HG03469 (cell line): Measurements from ENCODE around the gene NT5DC4.
"Not testable (repeated sequence)": the region's sequence is repeated elsewhere in the genome, so short reads cannot be mapped to it uniquely, and the experiment has no call there.

Source experiments
- ATAC-seq: cut with Tn5 transposase; IDR thresholded peaks from one replicate; pipeline ENCODE4 v1.9.1; 2021; ENCODE audit warnings: mild to moderate bottlenecking, moderate library complexity, moderate number of reproducible peaks; ENCODE audit not compliant: unreplicated experiment

NT5DC4 gene

DNA sequence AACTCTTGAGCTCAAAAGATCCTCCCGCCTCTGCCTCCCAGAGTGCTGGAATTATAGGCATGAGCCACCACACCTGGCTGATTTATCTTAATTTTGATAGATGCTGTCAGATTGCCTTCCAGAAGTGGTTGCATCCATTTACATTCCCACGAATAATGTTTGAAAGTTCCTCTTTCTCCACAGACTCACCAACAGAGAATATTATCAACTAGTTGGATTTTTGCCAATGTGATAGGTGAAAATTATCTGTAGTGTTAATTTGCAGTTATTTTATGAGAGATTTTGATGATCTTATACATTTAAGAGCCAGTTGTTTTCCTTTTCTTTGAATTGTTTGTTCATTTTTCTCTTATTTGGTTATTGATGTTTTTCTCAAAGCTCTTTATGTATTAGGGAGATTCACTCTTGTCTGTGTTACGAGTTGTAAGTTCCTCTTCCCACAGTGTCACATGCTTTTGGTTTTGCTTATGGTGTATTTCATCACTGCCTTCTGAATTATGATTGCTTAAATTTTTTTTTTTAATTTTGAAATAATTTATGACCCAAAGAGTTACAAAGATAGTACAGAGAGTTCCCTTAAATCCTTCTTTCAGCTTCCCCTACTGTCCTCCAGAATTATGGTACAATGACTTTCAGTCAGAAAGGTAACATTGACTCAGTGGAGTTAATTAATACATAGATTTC lies 20.7 kb upstream of the NT5DC4 start:
- no peak for ATAC-seq

GRCh38 chr2:112701052-112701451 lies 19.8 kb upstream of the NT5DC4 start:
- ATAC-seq: no peak

DNA sequence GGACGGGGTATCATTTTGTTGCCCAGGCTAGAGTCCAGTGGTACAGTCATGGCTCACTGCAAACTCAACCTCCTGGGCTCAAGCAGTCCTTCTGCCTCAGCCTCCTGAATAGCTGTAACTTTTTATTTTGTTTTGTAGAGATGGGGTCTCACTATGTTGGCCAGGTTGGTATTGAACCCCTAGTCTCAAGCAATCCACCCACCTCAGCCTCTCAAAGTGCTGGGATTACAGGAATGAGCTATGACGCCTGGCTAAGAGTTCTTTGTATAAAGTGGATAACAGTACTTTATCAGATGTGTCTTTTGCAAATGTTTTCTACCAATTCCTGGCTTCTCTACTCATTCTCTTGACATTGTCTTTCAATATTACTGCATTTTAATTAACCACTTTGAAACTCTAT lies 17.1 kb upstream of the NT5DC4 start:
- no peak for ATAC-seq

- no peak for ATAC-seq
Measured at GRCh38 chr2:112705575-112705974, 15.2 kb upstream of the NT5DC4 start.

DNA sequence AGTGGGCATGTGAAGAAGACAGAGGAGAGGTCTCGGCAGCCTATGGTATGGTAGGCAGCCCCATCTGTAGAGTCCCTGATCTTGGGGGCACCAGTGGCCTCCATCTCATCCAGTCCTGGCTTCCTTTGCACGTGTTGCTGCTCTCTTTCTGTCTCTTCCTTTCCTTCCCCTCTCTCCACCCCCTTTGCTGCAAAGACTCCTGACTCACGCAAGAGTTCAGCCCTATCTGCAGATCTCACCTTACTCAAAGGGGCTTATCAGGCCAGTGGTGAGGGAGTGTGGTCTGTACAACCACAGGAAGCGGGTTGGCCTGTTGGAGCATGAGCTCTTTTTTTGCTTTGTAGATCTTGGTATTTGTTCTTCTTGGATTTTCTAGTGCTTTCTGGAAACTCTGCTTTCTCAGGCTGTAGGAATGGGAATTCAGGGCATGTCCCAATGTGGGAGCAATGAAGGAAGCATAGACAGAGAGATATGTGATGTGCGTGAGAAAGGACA lies 14.6 kb upstream of the NT5DC4 start:
- no peak for ATAC-seq

GRCh38 chr2:112706947-112707346 lies 13.9 kb upstream of the NT5DC4 start:
- not testable (repeated sequence) for ATAC-seq

DNA sequence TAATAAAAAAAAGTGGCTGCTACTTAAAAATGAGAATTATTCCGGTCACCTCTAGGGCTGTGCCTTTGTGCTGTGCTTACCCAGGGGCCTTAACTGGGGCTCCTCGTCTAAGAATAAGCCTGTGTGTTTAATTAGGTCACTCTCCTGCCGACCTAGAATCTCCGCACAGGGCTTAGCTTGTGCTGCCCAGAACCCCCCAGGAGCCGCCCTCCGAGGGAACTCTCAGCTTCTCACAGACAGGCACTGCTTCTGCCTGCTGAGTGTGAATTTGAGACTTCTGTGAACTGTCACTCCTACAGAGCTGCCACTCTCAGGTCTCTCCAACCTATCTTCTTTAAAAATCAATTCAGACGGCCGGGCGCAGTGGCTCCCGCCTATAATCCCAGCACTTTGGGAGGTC lies 11.9 kb upstream of the NT5DC4 start:
- no peak for ATAC-seq

- ATAC-seq: no peak
Measured at GRCh38 chr2:112709703-112710102, 11.1 kb upstream of the NT5DC4 start.

GRCh38 chr2:112710956-112711750 lies 9.7 kb upstream of the NT5DC4 start:
- ATAC-seq: no peak

- ATAC-seq: no peak
Measured at GRCh38 chr2:112712465-112712864, 8.4 kb upstream of the NT5DC4 start.

- no peak for ATAC-seq
Measured at GRCh38 chr2:112712903-112713584, 7.8 kb upstream of the NT5DC4 start.

DNA sequence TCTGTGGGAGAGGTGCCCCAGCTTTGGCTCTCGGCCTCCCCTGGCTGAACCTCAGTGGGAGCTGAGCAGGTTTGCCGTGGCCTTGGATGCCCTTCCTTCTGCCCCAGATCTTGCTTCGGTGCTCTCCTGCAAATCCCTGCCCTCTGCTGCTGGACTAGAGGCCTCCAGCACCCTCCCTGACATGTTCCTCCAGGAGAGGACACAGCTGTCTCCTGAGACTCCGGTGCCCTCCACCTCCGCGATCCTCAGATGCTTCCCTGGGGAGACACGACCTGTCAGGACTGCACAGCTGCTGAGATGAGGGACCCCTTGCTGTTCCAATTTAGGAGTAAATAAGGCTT lies 7.3 kb upstream of the NT5DC4 start:
- ATAC-seq: no peak

DNA sequence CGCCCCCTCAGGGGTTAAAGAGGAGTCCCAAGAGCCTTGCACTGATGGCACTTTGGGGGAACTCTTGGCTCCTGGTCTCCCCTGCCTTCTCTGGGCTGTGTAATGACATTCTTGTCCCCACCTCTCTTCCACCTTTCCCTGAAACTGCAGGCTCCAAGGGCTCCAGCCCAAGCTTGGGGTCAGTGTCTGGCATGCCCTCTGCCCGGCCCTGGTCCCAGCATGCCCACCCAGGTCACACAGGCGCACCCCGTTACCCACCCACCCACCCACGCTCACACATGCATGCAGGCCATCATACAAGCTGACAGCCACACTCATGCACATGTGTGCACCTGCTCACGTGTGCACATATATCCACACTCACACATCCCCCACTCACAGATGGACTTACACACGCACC lies 6.9 kb upstream of the NT5DC4 start:
- no peak for ATAC-seq

GRCh38 chr2:112714331-112714730 lies 6.5 kb upstream of the NT5DC4 start:
- no peak for ATAC-seq

DNA sequence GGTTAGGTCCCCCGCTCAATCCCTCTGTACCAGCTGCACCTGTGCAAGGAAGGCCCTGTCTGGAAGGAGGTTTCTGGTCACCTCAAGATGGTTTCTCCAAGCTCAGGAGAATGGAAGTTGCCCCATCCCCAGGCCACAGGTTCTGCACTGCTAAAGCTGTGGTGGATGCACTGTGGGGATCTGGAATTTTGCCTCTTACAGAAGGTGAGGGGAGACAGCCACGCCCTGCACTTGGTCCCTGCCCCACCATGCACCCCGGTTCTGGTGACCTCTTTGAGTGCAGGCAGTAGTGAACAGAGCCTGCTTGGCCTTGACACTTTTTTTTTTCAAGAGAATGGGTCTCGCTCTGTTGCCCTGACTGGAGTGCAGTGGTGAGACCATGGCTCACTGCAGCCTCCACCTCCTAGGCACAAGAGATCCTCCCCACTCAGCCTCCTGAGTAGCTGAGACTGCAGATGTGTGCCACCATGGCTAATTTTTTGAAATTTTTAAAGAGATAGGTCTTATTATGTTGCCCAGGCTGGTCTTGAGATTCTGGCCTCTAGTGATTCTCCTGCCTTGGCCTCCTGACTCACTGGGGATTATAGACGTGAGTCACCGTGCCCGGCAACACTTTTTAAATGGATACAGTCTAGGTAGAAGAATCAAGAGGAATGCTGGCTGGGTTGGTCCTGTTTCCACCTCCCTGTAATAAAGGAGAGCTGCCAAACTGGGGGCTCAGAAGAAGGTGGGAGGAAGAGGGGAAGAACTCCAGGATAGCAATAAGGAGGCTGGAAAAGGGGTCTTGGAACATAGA lies 5.8 kb upstream of the NT5DC4 start:
- no peak for ATAC-seq

DNA sequence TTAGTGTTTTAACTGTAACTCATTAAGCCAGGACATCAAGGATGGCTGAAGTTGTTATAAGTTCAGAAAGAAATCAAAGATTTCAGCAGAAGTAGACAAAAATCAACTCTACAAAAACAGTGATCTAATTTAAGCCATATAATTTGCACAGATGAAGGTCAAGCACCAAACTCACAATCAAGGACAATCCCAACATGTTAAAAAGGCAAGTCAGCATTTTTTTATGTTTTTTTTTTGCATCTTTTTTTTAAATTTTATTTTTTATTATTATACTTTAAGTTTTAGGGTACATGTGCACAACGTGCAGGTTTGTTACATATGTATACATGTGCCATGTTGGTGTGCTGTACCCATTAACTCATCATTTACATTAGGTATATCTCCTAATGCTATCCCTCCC lies 4.7 kb upstream of the NT5DC4 start:
- ATAC-seq: not testable (repeated sequence)

GRCh38 chr2:112716826-112717352 lies 3.9 kb upstream of the NT5DC4 start:
- ATAC-seq: not testable (repeated sequence)

DNA sequence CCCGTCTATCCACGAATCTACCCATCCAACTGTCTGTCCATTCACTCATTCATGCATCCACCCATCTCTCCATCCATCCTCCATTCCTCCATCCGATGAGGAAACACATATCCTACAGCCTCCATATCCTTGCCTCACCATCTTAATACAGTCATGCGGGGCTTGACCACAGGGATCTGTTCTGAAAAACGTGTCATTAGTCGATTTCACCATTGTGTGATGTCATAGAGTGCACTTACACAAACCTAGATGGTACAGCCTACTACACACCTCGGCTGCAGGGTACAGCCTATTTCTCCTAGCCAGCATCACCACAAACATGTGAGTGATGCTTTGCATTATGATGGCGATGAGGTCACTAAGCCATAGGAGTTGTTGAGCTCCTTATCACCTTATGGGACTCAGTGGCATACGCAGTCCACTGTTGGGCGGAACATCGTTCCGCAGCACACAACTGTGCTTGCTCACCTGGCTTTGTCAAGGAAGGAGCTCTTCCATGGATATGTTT lies 1.9 kb upstream of the NT5DC4 start:
- ATAC-seq: no peak

- no peak for ATAC-seq
Measured at GRCh38 chr2:112721819-112722522, 1.2 kb downstream of the NT5DC4 start.
